Measurements from ENCODE around the gene ARL16. TPM values are rescaled to one million over a fixed set of nuclear protein-coding genes. Genes with fewer than 3 reads are reported as not detected.

The ARL16 gene
- total and polyA plus RNA-seq, 2 donors (not counting 3 experiments of a cell fraction or from before 2014, with no cell fraction given): 41.4 to 71.7 TPM

- Histone ChIP-seq H3K4me3 (replicated peaks in 1 of 3; ENCODE audit: insufficient read depth in 1 of 3, low read depth in 1 of 3, low read length in 3 of 3) (no peak overlapping the region), H3K27me3 (ENCODE audit: control insufficient read depth in 2 of 2, insufficient read depth in 2 of 2, low read length in 2 of 2) (peaks cover 0 to 3% of the 10 kb centered on the region in 2 experiments), H3K36me3 (ENCODE audit: control insufficient read depth in 2 of 2, extremely low read depth in 1 of 2, insufficient read depth in 2 of 2, low read length in 2 of 2) (no peaks in the 10 kb centered on the region), H3K79me2 (ENCODE audit: control insufficient read depth, insufficient read depth, low read length) (no peaks in the 10 kb centered on the region), H3K9me1 (replicated peaks; ENCODE audit: control insufficient read depth, extremely low read depth, insufficient read depth, low read length) (no peaks in the 10 kb centered on the region), H3K4me2 (ENCODE audit: insufficient read depth, low read length) (no peak overlapping the region), H4K20me1 (replicated peaks; ENCODE audit: control insufficient read depth, extremely low read depth, insufficient read depth, low read length) (no peaks in the 10 kb centered on the region), H3K9ac (replicated peaks; ENCODE audit: extremely low read depth, insufficient read depth, low read length) (no peak overlapping the region), H2AFZ (ENCODE audit: low read depth, low read length) (no peak overlapping the region), H3K27ac (ENCODE audit: insufficient read depth, low read depth, low read length) (no peak overlapping the region), H3K9me3 (replicated peaks; ENCODE audit: control insufficient read depth, insufficient read depth, low read length) (no peaks in the 10 kb centered on the region), H3K4me1 (ENCODE audit: control insufficient read depth, extremely low read depth, insufficient read depth, low read length) (peaks cover 4% of the 10 kb centered on the region)
- DNase-seq (ENCODE audit: low read depth, low spot score): no peak
- no peak for TF ChIP-seq MYC (IDR thresholded peaks at IDR 0.05; ENCODE audit: low read depth, low read length)
- no peak for TF ChIP-seq FOS (IDR thresholded peaks at IDR 0.05; ENCODE audit: borderline replicate concordance, insufficient read depth, low read length)
- no peak for TF ChIP-seq EZH2 (IDR thresholded peaks at IDR 0.05; ENCODE audit: borderline replicate concordance, low read depth, low read length, severe bottlenecking)
- no peak for TF ChIP-seq POLR2AphosphoS5 (IDR thresholded peaks at IDR 0.05; ENCODE audit: insufficient read depth, low read depth, low read length)
- no peak for TF ChIP-seq GATA2 (IDR thresholded peaks at IDR 0.05; ENCODE audit: insufficient read depth, insufficient read length, low read depth, low read length)
- no peak for TF ChIP-seq JUN (IDR thresholded peaks at IDR 0.05; ENCODE audit: borderline replicate concordance, insufficient read depth, insufficient read length, low read depth)
- TF ChIP-seq CTCF (IDR thresholded peaks at IDR 0.05; ENCODE audit: extremely low read depth in 1 of 2, insufficient read depth in 1 of 2, low read depth in 1 of 2, low read length in 2 of 2): no peak
- intact Hi-C loops (cut with micrococcal nuclease) (no loop called here), dilution Hi-C loops (cut with MboI; ENCODE audit: extremely low pct_ligation_motif_present, low sequenced_read_pairs) (no loop called here)
- ChIA-PET POLR2A (no interaction called here), CTCF (interaction anchor here (1.5 to 2.1 kb wide), 3 partner anchors 10 to 312 kb away, joined by 4 to 5 read pairs (median 5); partner anchors contain the start of gene DCXR)
- BruUV-seq (replicated peaks): no TSS peak
- FAIRE-seq: no peak
Measured at GRCh38 chr17:81725439-81725838, 41.8 kb upstream of the ARL16 start.

Data from endothelial cell of umbilical vein (primary cell).